ENCODE measurements around the gene BIN2.

DNA sequence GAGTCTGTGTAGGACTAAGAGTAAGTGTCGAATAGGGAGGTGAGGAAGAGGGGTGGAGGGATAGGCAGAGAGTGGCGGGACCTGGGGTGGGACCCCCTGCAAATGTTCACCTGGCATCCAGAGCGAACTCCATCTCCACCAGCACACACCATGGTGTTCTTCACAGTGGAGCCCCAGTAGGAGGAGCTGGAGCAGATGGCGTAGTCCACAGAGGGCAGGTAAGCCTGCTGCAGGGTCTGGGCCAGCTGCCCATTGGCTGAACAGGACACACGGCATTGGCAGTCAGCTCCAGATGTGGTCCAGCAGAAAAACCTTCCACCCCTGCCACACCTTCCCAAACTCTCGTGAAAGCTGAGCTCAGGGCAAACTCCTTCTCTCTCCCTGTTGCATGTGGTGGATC lies 15.8 kb upstream of the BIN2 start:
- TF ChIP-seq, protein P1, sequence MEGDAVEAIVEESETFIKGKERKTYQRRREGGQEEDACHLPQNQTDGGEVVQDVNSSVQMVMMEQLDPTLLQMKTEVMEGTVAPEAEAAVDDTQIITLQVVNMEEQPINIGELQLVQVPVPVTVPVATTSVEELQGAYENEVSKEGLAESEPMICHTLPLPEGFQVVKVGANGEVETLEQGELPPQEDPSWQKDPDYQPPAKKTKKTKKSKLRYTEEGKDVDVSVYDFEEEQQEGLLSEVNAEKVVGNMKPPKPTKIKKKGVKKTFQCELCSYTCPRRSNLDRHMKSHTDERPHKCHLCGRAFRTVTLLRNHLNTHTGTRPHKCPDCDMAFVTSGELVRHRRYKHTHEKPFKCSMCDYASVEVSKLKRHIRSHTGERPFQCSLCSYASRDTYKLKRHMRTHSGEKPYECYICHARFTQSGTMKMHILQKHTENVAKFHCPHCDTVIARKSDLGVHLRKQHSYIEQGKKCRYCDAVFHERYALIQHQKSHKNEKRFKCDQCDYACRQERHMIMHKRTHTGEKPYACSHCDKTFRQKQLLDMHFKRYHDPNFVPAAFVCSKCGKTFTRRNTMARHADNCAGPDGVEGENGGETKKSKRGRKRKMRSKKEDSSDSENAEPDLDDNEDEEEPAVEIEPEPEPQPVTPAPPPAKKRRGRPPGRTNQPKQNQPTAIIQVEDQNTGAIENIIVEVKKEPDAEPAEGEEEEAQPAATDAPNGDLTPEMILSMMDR (conservative IDR thresholded peaks at IDR 0.05 in 1 of 2, IDR thresholded peaks at IDR 0.05 in 1 of 2; ENCODE audit: low read depth in 1 of 2, low read length in 2 of 2): no peak
- TF ChIP-seq EZH2 (IDR thresholded peaks at IDR 0.05; ENCODE audit: low read length, missing control alignments): no peak
